Measurements from ENCODE around the gene SORBS2. TPM values are rescaled to one million over a fixed set of nuclear protein-coding genes. Genes with fewer than 3 reads are reported as not detected.
A peak's percentile ranks its signal among the peaks of the same experiment; 100 is the strongest.
"Not testable (repeated sequence)": the region's sequence is repeated elsewhere in the genome, so short reads cannot be mapped to it uniquely, and the experiment has no call there.

Gene SORBS2
- total and polyA plus RNA-seq, 8 donors = 9.0 to 908 (median 66.4) TPM

DNA sequence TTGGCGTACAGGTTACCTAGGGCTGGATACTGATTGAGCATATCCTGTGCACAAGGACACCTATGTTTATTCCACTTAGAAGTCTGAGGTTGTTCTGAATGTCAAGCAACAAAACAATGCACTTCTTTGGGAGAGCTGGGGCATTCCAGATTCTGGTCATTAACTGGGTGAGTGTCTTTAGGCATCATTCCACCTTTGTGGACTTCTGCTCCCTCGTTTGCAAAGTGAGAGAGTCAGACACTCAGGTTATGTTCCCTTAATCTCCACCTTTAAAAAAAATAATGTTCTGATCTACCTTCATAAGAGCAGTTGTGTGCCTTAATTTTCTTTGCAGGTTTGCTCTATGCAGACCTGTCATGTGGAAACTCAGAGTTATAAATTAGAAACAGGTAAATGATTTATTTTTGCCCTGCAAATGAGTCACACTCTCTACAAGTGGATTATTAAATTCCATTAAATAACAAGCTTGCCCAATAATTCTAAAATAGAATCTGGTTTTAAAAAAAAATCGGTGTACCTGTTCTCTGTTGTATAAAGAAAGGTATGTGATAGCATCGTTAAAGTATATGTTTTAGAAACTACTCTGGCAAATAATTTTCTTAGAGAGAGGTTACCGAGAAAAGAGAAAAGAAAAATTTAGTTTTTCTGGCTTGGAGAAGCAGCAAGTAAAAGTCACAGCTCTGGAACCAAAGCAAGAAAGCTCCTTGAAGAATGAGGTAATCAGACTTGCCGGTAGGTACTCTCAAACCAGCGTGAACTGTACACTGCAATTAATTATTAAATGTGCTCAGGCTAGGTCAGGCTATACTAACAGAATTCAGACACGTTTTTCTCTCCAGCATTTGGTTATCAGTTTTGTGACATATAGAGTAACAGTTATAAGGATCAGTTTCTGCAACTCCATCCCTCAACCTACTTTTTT, 93.2 kb downstream of the SORBS2 start:
- Histone ChIP-seq H3K9me3 (no peaks in the 10 kb centered on the region), H3K27me3 (no peaks in the 10 kb centered on the region), H3K4me1 (peaks cover 25 to 99% (median 76%) of the 10 kb centered on the region in 4 donors), H3K27ac (peak overlapping the region; percentile 18 to 84 (median 80)), H3K4me3 (no peak overlapping the region), H3K36me3 (no peaks in the 10 kb centered on the region)
- WGBS, 5 donors = 33 to 41% (median 38%) methylated on average over 8 of the region's 8 CpGs
- DNase-seq = peak in 1 of 2 donors; percentile 69
- TF ChIP-seq, protein P1, sequence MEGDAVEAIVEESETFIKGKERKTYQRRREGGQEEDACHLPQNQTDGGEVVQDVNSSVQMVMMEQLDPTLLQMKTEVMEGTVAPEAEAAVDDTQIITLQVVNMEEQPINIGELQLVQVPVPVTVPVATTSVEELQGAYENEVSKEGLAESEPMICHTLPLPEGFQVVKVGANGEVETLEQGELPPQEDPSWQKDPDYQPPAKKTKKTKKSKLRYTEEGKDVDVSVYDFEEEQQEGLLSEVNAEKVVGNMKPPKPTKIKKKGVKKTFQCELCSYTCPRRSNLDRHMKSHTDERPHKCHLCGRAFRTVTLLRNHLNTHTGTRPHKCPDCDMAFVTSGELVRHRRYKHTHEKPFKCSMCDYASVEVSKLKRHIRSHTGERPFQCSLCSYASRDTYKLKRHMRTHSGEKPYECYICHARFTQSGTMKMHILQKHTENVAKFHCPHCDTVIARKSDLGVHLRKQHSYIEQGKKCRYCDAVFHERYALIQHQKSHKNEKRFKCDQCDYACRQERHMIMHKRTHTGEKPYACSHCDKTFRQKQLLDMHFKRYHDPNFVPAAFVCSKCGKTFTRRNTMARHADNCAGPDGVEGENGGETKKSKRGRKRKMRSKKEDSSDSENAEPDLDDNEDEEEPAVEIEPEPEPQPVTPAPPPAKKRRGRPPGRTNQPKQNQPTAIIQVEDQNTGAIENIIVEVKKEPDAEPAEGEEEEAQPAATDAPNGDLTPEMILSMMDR (IDR thresholded peaks at IDR 0.05) = peak in 1 of 7 experiments; percentile 8
- TF ChIP-seq EP300 (IDR thresholded peaks at IDR 0.05) = no peak
- peak in 1 of 3 donors; percentile 26 for TF ChIP-seq POLR2AphosphoS5 (IDR thresholded peaks at IDR 0.05)
- no peak for TF ChIP-seq POLR2A (IDR thresholded peaks at IDR 0.05)
- intact Hi-C loops (cut with DNase I; ENCODE audit: low total_unique reads) = no loop called here

GRCh38 chr4:185717377-185717741, 94.6 kb downstream of the SORBS2 start:
- Histone ChIP-seq H3K27me3 (no peaks in the 10 kb centered on the region), H3K9me3 (no peaks in the 10 kb centered on the region), H3K4me3 (no peak overlapping the region), H3K4me1 (peaks cover 26 to 99% (median 77%) of the 10 kb centered on the region in 4 donors), H3K27ac (peak overlapping the region in 4 of 5 donors; percentile 15 to 84 (median 74)), H3K36me3 (no peaks in the 10 kb centered on the region)
- intact Hi-C loops (cut with DNase I; ENCODE audit: low total_unique reads) = no loop called here
- WGBS, 5 donors = 82 to 91% (median 89%) methylated on average over 9 of the region's 9 CpGs
- TF ChIP-seq POLR2AphosphoS5 (IDR thresholded peaks at IDR 0.05) (no peak), EP300 (IDR thresholded peaks at IDR 0.05) (no peak), POLR2A (IDR thresholded peaks at IDR 0.05) (no peak)
- TF ChIP-seq, protein P1 (IDR thresholded peaks at IDR 0.05) = no peak
- no peak for DNase-seq

DNA sequence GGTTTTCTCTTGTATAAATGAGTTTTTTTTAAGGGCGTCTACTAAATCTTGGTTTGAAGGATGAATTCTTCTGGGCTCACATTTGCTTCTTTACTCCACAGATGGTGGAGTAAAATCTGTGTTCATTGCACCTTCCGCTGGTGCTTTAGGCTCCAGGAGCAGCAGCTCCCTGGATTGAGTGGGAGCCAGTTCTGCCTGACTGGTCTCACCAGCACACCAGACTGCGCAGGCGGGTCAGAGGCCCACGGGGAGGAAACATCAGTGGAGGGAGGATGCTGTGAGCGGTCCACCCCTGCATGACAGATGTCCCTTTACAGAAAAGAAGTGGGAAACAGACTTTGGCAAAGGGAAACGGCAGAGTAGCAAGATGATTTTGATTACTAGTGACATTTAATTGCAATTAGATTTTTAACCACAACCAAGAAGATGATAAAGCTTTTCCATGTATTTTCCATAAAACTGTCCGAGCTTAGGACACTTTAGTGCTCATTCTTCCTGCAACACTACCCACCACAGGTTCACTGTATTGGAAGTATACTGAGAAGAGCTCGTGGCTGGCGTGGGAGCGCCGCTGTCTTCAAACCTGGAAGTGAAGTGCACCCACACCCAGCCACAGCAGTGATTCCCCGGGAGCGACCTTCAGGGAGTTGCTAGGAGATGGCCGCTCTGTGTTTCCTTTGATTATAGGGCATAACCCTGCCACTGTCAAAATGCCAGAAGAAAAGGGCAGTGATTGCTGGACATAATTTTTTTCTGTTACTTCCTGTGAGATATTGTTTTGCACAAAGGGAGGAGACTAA, 95.2 kb downstream of the SORBS2 start:
- DNase-seq = peak in 1 of 2 donors; percentile 57
- Histone ChIP-seq H3K27me3 (no peaks in the 10 kb centered on the region), H3K4me3 (no peak overlapping the region), H3K36me3 (no peaks in the 10 kb centered on the region), H3K4me1 (peaks cover 26 to 99% (median 74%) of the 10 kb centered on the region in 4 donors), H3K27ac (peak overlapping the region; percentile 38 to 84 (median 67)), H3K9me3 (no peaks in the 10 kb centered on the region)
- 72 to 83% (median 78%) methylated on average over 15 of the region's 15 CpGs for WGBS, 5 donors
- intact Hi-C loops (cut with DNase I; ENCODE audit: low total_unique reads) = no loop called here
- no peak for TF ChIP-seq EP300 (IDR thresholded peaks at IDR 0.05)
- TF ChIP-seq POLR2A (IDR thresholded peaks at IDR 0.05) = no peak
- peak in 1 of 3 donors; percentile 32 for TF ChIP-seq POLR2AphosphoS5 (IDR thresholded peaks at IDR 0.05)

- peak in 1 of 2 donors; percentile 63 for DNase-seq
- Histone ChIP-seq H3K4me1 (peaks cover 22 to 99% (median 73%) of the 10 kb centered on the region in 4 donors), H3K4me3 (no peak overlapping the region), H3K36me3 (no peaks in the 10 kb centered on the region), H3K9me3 (no peaks in the 10 kb centered on the region), H3K27me3 (no peaks in the 10 kb centered on the region), H3K27ac (peak overlapping the region; percentile 32 to 84 (median 67))
- no peak for TF ChIP-seq POLR2AphosphoS5 (IDR thresholded peaks at IDR 0.05)
- no peak for TF ChIP-seq POLR2A (IDR thresholded peaks at IDR 0.05)
- no peak for TF ChIP-seq EP300 (IDR thresholded peaks at IDR 0.05)
- TF ChIP-seq, protein P1 (IDR thresholded peaks at IDR 0.05) = no peak
- intact Hi-C loops (cut with DNase I; ENCODE audit: low total_unique reads) = no loop called here
- 67 to 72% (median 69%) methylated on average over 9 of the region's 9 CpGs for WGBS, 5 donors
Observed at GRCh38 chr4:185716141-185716551, 95.8 kb downstream of the SORBS2 start.

DNA sequence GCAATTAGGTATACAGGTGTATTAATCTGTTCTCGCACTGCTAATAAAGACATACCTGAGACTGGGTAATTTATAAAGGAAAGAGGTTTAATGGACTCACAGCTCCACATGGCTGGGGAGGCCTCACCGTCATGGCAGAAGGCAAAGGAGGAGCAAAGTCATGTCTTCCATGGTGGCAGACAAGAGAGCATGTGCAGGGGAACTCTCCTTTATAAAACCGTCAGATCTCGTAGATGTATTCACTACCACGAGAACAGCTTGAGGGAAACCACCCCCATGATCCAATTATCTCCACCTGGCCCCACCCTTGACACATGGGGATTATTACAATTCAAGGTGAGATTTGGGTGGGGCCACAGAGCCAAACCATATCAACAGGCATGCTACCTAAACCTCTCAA, 97.5 kb downstream of the SORBS2 start:
- H3K27me3 ChIP-seq; H3K36me3 ChIP-seq; intact Hi-C loops (cut with DNase I; ENCODE audit: low total_unique reads); H3K9me3 ChIP-seq; H3K4me3 ChIP-seq; DNase-seq: not testable (repeated sequence)
- WGBS, 5 donors = 85 to 92% (median 91%) methylated on average over 5 of the region's 5 CpGs
- Histone ChIP-seq H3K27ac (peak overlapping the region in 3 of 5 donors; percentile 45 to 84 (median 56)), H3K4me1 (peaks cover 28 to 99% (median 72%) of the 10 kb centered on the region in 4 donors)
